Stimulated activated memory B cell treated with anti-CD40 and anti-IgM and Interleukin-4, amounts not matched to agents 10 μg/mL and 1 μg/mL and 100 μg/mL, for 72 hours (primary cell): ENCODE data around the gene PLA2R1.
"Not testable (repeated sequence)": the region's sequence is repeated elsewhere in the genome, so short reads cannot be mapped to it uniquely, and the experiment has no call there.

Source experiments
- ATAC-seq: fragments of 150-1000 bp; cut with Tn5 transposase; 2 replicates; pipeline ENCODE4 v1.10.0; 2021
- H3K27ac Mint-ChIP-seq: one replicate; pipeline ENCODE4 v1.8.0; 2022; ENCODE audit warnings: mild to moderate bottlenecking, mixed read lengths
- H3K27me3 Mint-ChIP-seq: one replicate; pipeline ENCODE4 v1.8.0; 2022; ENCODE audit warnings: mixed read lengths
- H3K36me3 Mint-ChIP-seq: one replicate; pipeline ENCODE4 v1.8.0; 2022; ENCODE audit warnings: mixed read lengths
- H3K4me1 Mint-ChIP-seq: one replicate; pipeline ENCODE4 v1.8.0; 2022; ENCODE audit warnings: mixed read lengths
- H3K4me3 Mint-ChIP-seq: one replicate; pipeline ENCODE4 v1.8.0; 2022; ENCODE audit warnings: mild to moderate bottlenecking, moderate library complexity, mixed read lengths
- H3K9me3 Mint-ChIP-seq: one replicate; pipeline ENCODE4 v1.8.0; 2022; ENCODE audit warnings: mixed read lengths

Gene PLA2R1

GRCh38 chr2:159987181-159987580, 75.2 kb downstream of the PLA2R1 start:
- Mint-ChIP-seq H3K4me1 (no peaks in the 10 kb centered on the region), H3K27me3 (peaks cover 35% of the 10 kb centered on the region), H3K4me3 (no peak overlapping the region), H3K36me3 (no peaks in the 10 kb centered on the region), H3K27ac (no peak overlapping the region), H3K9me3 (no peaks in the 10 kb centered on the region)
- no peak for ATAC-seq

GRCh38 chr2:159985656-159986055, 76.8 kb downstream of the PLA2R1 start:
- no peaks in the 10 kb centered on the region for H3K4me1 Mint-ChIP-seq
- peaks cover 35% of the 10 kb centered on the region for H3K27me3 Mint-ChIP-seq
- ATAC-seq: no peak

GRCh38 chr2:159984034-159984433, 78.4 kb downstream of the PLA2R1 start:
- H3K36me3 Mint-ChIP-seq: no peaks in the 10 kb centered on the region
- no peak overlapping the region for H3K4me3 Mint-ChIP-seq
- no peak for ATAC-seq
- H3K27ac Mint-ChIP-seq: no peak overlapping the region
- no peaks in the 10 kb centered on the region for H3K4me1 Mint-ChIP-seq
- H3K27me3 Mint-ChIP-seq: peaks cover 22% of the 10 kb centered on the region
- no peaks in the 10 kb centered on the region for H3K9me3 Mint-ChIP-seq

More at GRCh38 chr2:159985656-159986055, 76.8 kb downstream of the PLA2R1 start:
- no peaks in the 10 kb centered on the region for H3K36me3 Mint-ChIP-seq
- H3K4me3 Mint-ChIP-seq: no peak overlapping the region
- H3K27ac Mint-ChIP-seq: no peak overlapping the region
- H3K9me3 Mint-ChIP-seq: no peaks in the 10 kb centered on the region

GRCh38 chr2:159982842-159983785, 79.3 kb downstream of the PLA2R1 start:
- ATAC-seq: no peak
- Mint-ChIP-seq H3K27ac (no peak overlapping the region), H3K4me1 (no peaks in the 10 kb centered on the region), H3K4me3 (no peak overlapping the region), H3K27me3 (peaks cover 23% of the 10 kb centered on the region), H3K9me3 (no peaks in the 10 kb centered on the region), H3K36me3 (no peaks in the 10 kb centered on the region)

GRCh38 chr2:159982270-159982669, 80.1 kb downstream of the PLA2R1 start:
- ATAC-seq: no peak
- Mint-ChIP-seq H3K36me3 (no peaks in the 10 kb centered on the region), H3K27ac (no peak overlapping the region), H3K4me3 (no peak overlapping the region), H3K9me3 (no peaks in the 10 kb centered on the region), H3K4me1 (no peaks in the 10 kb centered on the region), H3K27me3 (peaks cover 21% of the 10 kb centered on the region)

- ATAC-seq: no peak
- peaks cover 12% of the 10 kb centered on the region for H3K27me3 Mint-ChIP-seq
- H3K36me3 Mint-ChIP-seq: no peaks in the 10 kb centered on the region
- H3K27ac Mint-ChIP-seq: no peak overlapping the region
- peaks cover 4% of the 10 kb centered on the region for H3K4me1 Mint-ChIP-seq
- H3K9me3 Mint-ChIP-seq: no peaks in the 10 kb centered on the region
- H3K4me3 Mint-ChIP-seq: no peak overlapping the region
These were observed 85.8 kb downstream of the PLA2R1 start for GRCh38 chr2:159976527-159977160.

GRCh38 chr2:159973325-159973724, 89.1 kb downstream of the PLA2R1 start:
- Mint-ChIP-seq H3K9me3 (no peaks in the 10 kb centered on the region), H3K27ac (no peak overlapping the region), H3K36me3 (no peaks in the 10 kb centered on the region), H3K4me1 (peaks cover 4% of the 10 kb centered on the region), H3K27me3 (peaks cover 2% of the 10 kb centered on the region), H3K4me3 (no peak overlapping the region)
- no peak for ATAC-seq

GRCh38 chr2:159971365-159972152, 90.9 kb downstream of the PLA2R1 start:
- H3K4me1 Mint-ChIP-seq: no peaks in the 10 kb centered on the region
- H3K27ac Mint-ChIP-seq: no peak overlapping the region
- no peak for ATAC-seq
- H3K4me3 Mint-ChIP-seq: no peak overlapping the region
- no peaks in the 10 kb centered on the region for H3K36me3 Mint-ChIP-seq
- H3K27me3 Mint-ChIP-seq: no peaks in the 10 kb centered on the region
- H3K9me3 Mint-ChIP-seq: no peaks in the 10 kb centered on the region

- H3K36me3 Mint-ChIP-seq, H3K9me3 Mint-ChIP-seq, H3K4me1 Mint-ChIP-seq, H3K27me3 Mint-ChIP-seq, H3K27ac Mint-ChIP-seq, H3K4me3 Mint-ChIP-seq, ATAC-seq: not testable (repeated sequence)
These were observed 91.9 kb downstream of the PLA2R1 start for GRCh38 chr2:159970548-159970947.

GRCh38 chr2:159968279-159968900, 94.0 kb downstream of the PLA2R1 start:
- no peak overlapping the region for H3K4me3 Mint-ChIP-seq

GRCh38 chr2:159963700-159964099, 98.7 kb downstream of the PLA2R1 start:
- ATAC-seq: peak; percentile 84
- H3K27me3 Mint-ChIP-seq: no peaks in the 10 kb centered on the region
- peak overlapping the region; percentile 0 for H3K4me3 Mint-ChIP-seq
- H3K4me1 Mint-ChIP-seq: peaks cover 17% of the 10 kb centered on the region
- no peak overlapping the region for H3K27ac Mint-ChIP-seq
- H3K36me3 Mint-ChIP-seq: no peaks in the 10 kb centered on the region
- H3K9me3 Mint-ChIP-seq: no peaks in the 10 kb centered on the region

More at GRCh38 chr2:159968279-159968900, 94.0 kb downstream of the PLA2R1 start:
- H3K27ac Mint-ChIP-seq: no peak overlapping the region
- peaks cover 8% of the 10 kb centered on the region for H3K4me1 Mint-ChIP-seq
- no peaks in the 10 kb centered on the region for H3K9me3 Mint-ChIP-seq
- no peaks in the 10 kb centered on the region for H3K27me3 Mint-ChIP-seq
- no peaks in the 10 kb centered on the region for H3K36me3 Mint-ChIP-seq
- ATAC-seq: no peak

- peaks cover 17% of the 10 kb centered on the region for H3K4me1 Mint-ChIP-seq
- not testable (repeated sequence) for H3K27ac Mint-ChIP-seq, H3K4me3 Mint-ChIP-seq, H3K27me3 Mint-ChIP-seq, H3K9me3 Mint-ChIP-seq, H3K36me3 Mint-ChIP-seq, ATAC-seq
These were observed 99.9 kb downstream of the PLA2R1 start for GRCh38 chr2:159962513-159962912.

GRCh38 chr2:159961451-159961850, 101.0 kb downstream of the PLA2R1 start:
- H3K4me3 Mint-ChIP-seq: no peak overlapping the region
- no peak overlapping the region for H3K27ac Mint-ChIP-seq
- no peaks in the 10 kb centered on the region for H3K36me3 Mint-ChIP-seq
- peaks cover 17% of the 10 kb centered on the region for H3K4me1 Mint-ChIP-seq
- no peak for ATAC-seq
- no peaks in the 10 kb centered on the region for H3K9me3 Mint-ChIP-seq
- H3K27me3 Mint-ChIP-seq: no peaks in the 10 kb centered on the region

- Mint-ChIP-seq H3K36me3 (no peaks in the 10 kb centered on the region), H3K9me3 (no peaks in the 10 kb centered on the region), H3K27me3 (no peaks in the 10 kb centered on the region), H3K27ac (no peak overlapping the region), H3K4me3 (no peak overlapping the region), H3K4me1 (peaks cover 17% of the 10 kb centered on the region)
- no peak for ATAC-seq
These were observed 101.4 kb downstream of the PLA2R1 start for GRCh38 chr2:159961037-159961436.

- H3K27me3 Mint-ChIP-seq: no peaks in the 10 kb centered on the region
- H3K36me3 Mint-ChIP-seq: no peaks in the 10 kb centered on the region
- H3K4me3 Mint-ChIP-seq: no peak overlapping the region
- ATAC-seq: peak; percentile 55
- H3K27ac Mint-ChIP-seq: no peak overlapping the region
- peaks cover 17% of the 10 kb centered on the region for H3K4me1 Mint-ChIP-seq
- H3K9me3 Mint-ChIP-seq: no peaks in the 10 kb centered on the region
These were observed 102.0 kb downstream of the PLA2R1 start for GRCh38 chr2:159960414-159960813.
